WTC11 (cell line): ENCODE results near the gene SND1. TPM values are rescaled to one million over a fixed set of nuclear protein-coding genes. Genes with fewer than 3 reads are reported as not detected.

Experiments
- ATAC-seq: fragments of 200-7000 bp; cut with Tn5 transposase; 2 replicates; pipeline ENCODE4 v1.10.0; 2021; ENCODE audit warnings: mild to moderate bottlenecking, moderate library complexity
- CTCF ChIA-PET: fragments of 300-600 bp; sonication (Branson Sonifier 250); formaldehyde crosslinking; loops from one replicate; lab custom pipeline; 2021; ENCODE audit warnings: antibody characterized with exemption; lab: Charles Lee
- POLR2A ChIA-PET: fragments of 350-600 bp; sonication (Branson Sonifier 250); formaldehyde crosslinking; loops from one replicate; lab custom pipeline; 2021; ENCODE audit warnings: antibody characterized with exemption; lab: Charles Lee
- DNase-seq: peaks from one replicate; pipeline ENCODE4 v3.0.0; 2021; ENCODE audit warnings: low spot score
- H3K27ac Mint-ChIP-seq: 2 replicates; pipeline ENCODE4 v1.8.0; 2021; ENCODE audit warnings: mixed read lengths
- H3K27me3 Mint-ChIP-seq: 2 replicates; pipeline ENCODE4 v1.8.0; 2021; ENCODE audit warnings: low read depth, mild to moderate bottlenecking, moderate library complexity, mixed read lengths
- H3K36me3 Mint-ChIP-seq: 2 replicates; pipeline ENCODE4 v1.8.0; 2021; ENCODE audit warnings: mixed read lengths
- H3K4me1 Mint-ChIP-seq: 2 replicates; pipeline ENCODE4 v1.8.0; 2022; ENCODE audit warnings: mixed read lengths
- H3K4me3 Mint-ChIP-seq: 2 replicates; pipeline ENCODE4 v1.8.0; 2021; ENCODE audit warnings: mild to moderate bottlenecking, moderate library complexity, mixed read lengths
- H3K9me3 Mint-ChIP-seq: 2 replicates; pipeline ENCODE4 v1.8.0; 2021; ENCODE audit warnings: mixed read lengths
- ATF1 ChIP-seq: sonication (generic); formaldehyde crosslinking; IDR thresholded peaks from 2 replicates; pipeline ENCODE4 v1.8.1; 2023; ENCODE audit warnings: mild to moderate bottlenecking, moderate library complexity, missing genetic modification reagents
- CTCF ChIP-seq: fragments of 200-600 bp; IDR thresholded peaks from 2 replicates; pipeline ENCODE4 v1.8.0; 2022; ENCODE audit warnings: antibody characterized with exemption
- FOXK1 ChIP-seq: sonication (generic); formaldehyde crosslinking; IDR thresholded peaks from 2 replicates; pipeline ENCODE4 v1.8.0; 2022; ENCODE audit warnings: mild to moderate bottlenecking, moderate library complexity, missing genetic modification reagents
- IRF2 ChIP-seq: sonication (generic); formaldehyde crosslinking; IDR thresholded peaks from 2 replicates; pipeline ENCODE4 v1.8.0; 2022; ENCODE audit warnings: low read depth, missing genetic modification reagents, borderline replicate concordance
- PREB ChIP-seq: sonication (generic); formaldehyde crosslinking; IDR thresholded peaks from 2 replicates; pipeline ENCODE4 v1.8.1; 2022; ENCODE audit warnings: mild to moderate bottlenecking, missing genetic modification reagents, moderate library complexity, borderline replicate concordance
- SP1 ChIP-seq: sonication (generic); formaldehyde crosslinking; conservative IDR thresholded peaks from 2 replicates; pipeline ENCODE4 v1.8.1; 2022; ENCODE audit warnings: missing genetic modification reagents
- USF1 ChIP-seq: sonication (generic); formaldehyde crosslinking; IDR thresholded peaks from 2 replicates; pipeline ENCODE4 v1.8.0; 2022; ENCODE audit warnings: mild to moderate bottlenecking, missing genetic modification reagents
- ZBTB21 ChIP-seq: sonication (generic); formaldehyde crosslinking; IDR thresholded peaks from 2 replicates; pipeline ENCODE4 v1.8.1; 2023; ENCODE audit warnings: mild to moderate bottlenecking, missing genetic modification reagents, borderline replicate concordance
- ZNF138 ChIP-seq: sonication (generic); formaldehyde crosslinking; conservative IDR thresholded peaks from 2 replicates; pipeline ENCODE4 v1.8.1; 2022; ENCODE audit warnings: mild to moderate bottlenecking, moderate library complexity, missing genetic modification reagents
- ZNF232 ChIP-seq: sonication (generic); formaldehyde crosslinking; IDR thresholded peaks from 2 replicates; pipeline ENCODE4 v1.8.0; 2022; ENCODE audit warnings: mild to moderate bottlenecking, missing genetic modification reagents
- ZNF423 ChIP-seq: fragments of 250-450 bp; sonication (Bioruptor Pico); IDR thresholded peaks from 2 replicates; pipeline ENCODE4 v2.1.2; 2022; ENCODE audit warnings: mild to moderate bottlenecking, moderate library complexity
- ZNF532 ChIP-seq: fragments of 250-450 bp; sonication (Bioruptor Pico); IDR thresholded peaks from 2 replicates; pipeline ENCODE4 v1.9.0; 2021; ENCODE audit warnings: mild to moderate bottlenecking, borderline replicate concordance
- total RNA-seq: library from RNA; stranded (reverse); gene quantifications from 3 replicates; pipeline ENCODE4 v1.2.3, GENCODE V29; 2021
- TF ChIP-seq, protein P1 (sequence below): sonication (generic); formaldehyde crosslinking; IDR thresholded peaks from 2 replicates; pipeline ENCODE4 v1.8.1; 2023; ENCODE audit warnings: mild to moderate bottlenecking, missing genetic modification reagents
- TF ChIP-seq, protein P2 (sequence below): fragments of 250-450 bp; sonication (Bioruptor Pico); conservative IDR thresholded peaks from 2 replicates; pipeline ENCODE4 v1.9.0; 2021; ENCODE audit warnings: mild to moderate bottlenecking

The SND1 gene
- total RNA-seq, 1 experiment from 2014 or later, result 261 TPM

- no peak for TF ChIP-seq CTCF
- no peak for TF ChIP-seq ZBTB21 (CRISPR knock-in tag)
- TF ChIP-seq ZNF138 (CRISPR knock-in tag), result no peak
- no peak for TF ChIP-seq SP1
- TF ChIP-seq, protein P1, sequence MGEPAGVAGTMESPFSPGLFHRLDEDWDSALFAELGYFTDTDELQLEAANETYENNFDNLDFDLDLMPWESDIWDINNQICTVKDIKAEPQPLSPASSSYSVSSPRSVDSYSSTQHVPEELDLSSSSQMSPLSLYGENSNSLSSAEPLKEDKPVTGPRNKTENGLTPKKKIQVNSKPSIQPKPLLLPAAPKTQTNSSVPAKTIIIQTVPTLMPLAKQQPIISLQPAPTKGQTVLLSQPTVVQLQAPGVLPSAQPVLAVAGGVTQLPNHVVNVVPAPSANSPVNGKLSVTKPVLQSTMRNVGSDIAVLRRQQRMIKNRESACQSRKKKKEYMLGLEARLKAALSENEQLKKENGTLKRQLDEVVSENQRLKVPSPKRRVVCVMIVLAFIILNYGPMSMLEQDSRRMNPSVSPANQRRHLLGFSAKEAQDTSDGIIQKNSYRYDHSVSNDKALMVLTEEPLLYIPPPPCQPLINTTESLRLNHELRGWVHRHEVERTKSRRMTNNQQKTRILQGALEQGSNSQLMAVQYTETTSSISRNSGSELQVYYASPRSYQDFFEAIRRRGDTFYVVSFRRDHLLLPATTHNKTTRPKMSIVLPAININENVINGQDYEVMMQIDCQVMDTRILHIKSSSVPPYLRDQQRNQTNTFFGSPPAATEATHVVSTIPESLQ, result no peak
- no peak for TF ChIP-seq ZNF232 (CRISPR knock-in tag)
- TF ChIP-seq ZNF423 (CRISPR knock-in tag), result no peak
- TF ChIP-seq, all 79 proteins: peak for 0
Observed at GRCh38 chr7:127789031-127789430, 137.0 kb downstream of the SND1 start (continued).

- H3K9me3 Mint-ChIP-seq, result no peaks in the 10 kb centered on the region
- CTCF ChIA-PET, result interaction anchor here (0.8 to 2.4 kb wide), 35 partner anchors 8 to 418 kb away, joined by 3 to 19 read pairs (median 7); no protein-coding TSS in a partner anchor
- peak overlapping the region; percentile 13; the same call in 1 of the 2 replicates for H3K27ac Mint-ChIP-seq
- no peak for TF ChIP-seq PREB (CRISPR knock-in tag)
- no peak for TF ChIP-seq IRF2 (CRISPR knock-in tag)
- TF ChIP-seq ZNF423 (CRISPR knock-in tag), result no peak
- no peak for TF ChIP-seq FOXK1
- TF ChIP-seq ZNF532 (CRISPR knock-in tag), result no peak
- TF ChIP-seq USF1, result no peak
- no peak for TF ChIP-seq ATF1 (CRISPR knock-in tag)
- TF ChIP-seq, protein P2, sequence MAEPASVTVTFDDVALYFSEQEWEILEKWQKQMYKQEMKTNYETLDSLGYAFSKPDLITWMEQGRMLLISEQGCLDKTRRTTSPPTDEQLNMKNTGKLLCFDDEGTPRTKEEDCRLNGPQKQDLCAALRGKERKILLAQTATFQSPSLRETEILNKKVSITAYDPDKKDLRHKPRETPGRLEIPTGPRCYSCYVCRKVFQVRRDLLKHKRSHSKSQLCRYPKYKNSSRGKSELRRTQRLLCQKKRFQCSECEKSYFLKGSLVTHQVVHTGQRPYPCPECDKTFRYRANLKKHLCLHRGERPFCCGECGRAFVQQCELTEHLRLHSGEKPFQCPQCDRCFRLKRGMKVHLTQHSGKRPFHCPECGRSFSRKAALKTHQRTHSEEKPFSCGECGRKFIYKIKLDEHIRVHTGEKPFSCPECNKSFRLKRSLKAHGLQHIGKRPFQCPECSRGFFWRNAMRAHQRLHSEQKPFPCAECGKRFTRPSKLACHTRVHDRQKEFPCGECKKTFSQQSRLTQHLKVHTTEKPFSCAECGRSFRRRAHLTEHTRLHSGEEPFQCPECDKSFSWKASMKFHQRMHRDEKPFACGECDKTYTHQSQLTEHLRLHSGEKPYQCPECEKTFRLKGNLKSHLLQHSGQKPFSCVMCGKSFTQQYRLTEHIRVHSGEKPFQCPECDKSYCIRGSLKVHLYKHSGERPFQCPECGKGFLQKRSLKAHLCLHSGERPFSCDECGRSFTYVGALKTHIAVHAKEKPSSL, result no peak
- no peaks in the 10 kb centered on the region for H3K27me3 Mint-ChIP-seq
- ATAC-seq (no peak), DNase-seq (no peak)
- peaks cover 49% of the 10 kb centered on the region for H3K4me1 Mint-ChIP-seq
- no peaks in the 10 kb centered on the region for H3K36me3 Mint-ChIP-seq
- POLR2A ChIA-PET, result no interaction called here
- no peak overlapping the region for H3K4me3 Mint-ChIP-seq
Observed at GRCh38 chr7:127791446-127792189, 139.6 kb downstream of the SND1 start.
